Osteoblast (primary cell): ENCODE data around the gene XRCC3. TPM values are rescaled to one million over a fixed set of nuclear protein-coding genes. Genes with fewer than 3 reads are reported as not detected.

Source experiments
- DNase-seq: peaks from one replicate; pipeline ENCODE4 v3.0.0; 2011; ENCODE audit warnings: low spot score, mixed read lengths; ENCODE audit not compliant: insufficient read length; ENCODE audit errors: missing footprints
- H2AFZ ChIP-seq: 2 replicates; pipeline ENCODE4 v1.6.0; 2011; ENCODE audit warnings: mild to moderate bottlenecking, low read length
- H3K27ac ChIP-seq: 2 replicates; pipeline ENCODE4 v1.5.1; 2011; ENCODE audit warnings: mild to moderate bottlenecking, low read depth, low read length, moderate library complexity
- H3K27me3 ChIP-seq: 2 replicates; pipeline ENCODE4 v1.6.0; 2012; ENCODE audit warnings: mild to moderate bottlenecking, control low read depth, inconsistent platforms, low read length, moderate library complexity; ENCODE audit not compliant: insufficient read depth
- H3K36me3 ChIP-seq: 2 replicates; pipeline ENCODE4 v1.5.1; 2011; ENCODE audit warnings: mild to moderate bottlenecking, low read length, control low read depth, moderate library complexity; ENCODE audit not compliant: insufficient read depth
- H3K4me1 ChIP-seq: 2 replicates; pipeline ENCODE4 v1.5.1; 2011; ENCODE audit warnings: mild to moderate bottlenecking, low read length, control low read depth, moderate library complexity; ENCODE audit not compliant: insufficient read depth
- H3K4me2 ChIP-seq: 2 replicates; pipeline ENCODE4 v1.6.0; 2011; ENCODE audit warnings: mild to moderate bottlenecking, low read length; ENCODE audit not compliant: insufficient read depth
- H3K4me3 ChIP-seq: fragments of 200-600 bp; sonication (generic); 3 replicates; pipeline ENCODE4 v1.5.1; 2012; ENCODE audit warnings: mild to moderate bottlenecking, low read length, inconsistent platforms; ENCODE audit not compliant: insufficient read depth
- H3K79me2 ChIP-seq: 2 replicates; pipeline ENCODE4 v1.6.0; 2012; ENCODE audit warnings: mild to moderate bottlenecking, low read length, control low read depth, inconsistent platforms; ENCODE audit not compliant: insufficient read depth
- H3K9me3 ChIP-seq: 2 replicates; pipeline ENCODE4 v1.5.1; 2011; ENCODE audit warnings: low read depth, low read length, control low read depth
- H4K20me1 ChIP-seq: 2 replicates; pipeline ENCODE4 v1.6.0; 2012; ENCODE audit warnings: mild to moderate bottlenecking, low read length, control low read depth; ENCODE audit not compliant: insufficient read depth
- total RNA-seq: library from RNA; depleted of rRNA; stranded (reverse); fragments of >200 nt; gene quantifications from 2 replicates; pipeline ENCODE4 v1.2.3, GENCODE V29; 2012
- TF ChIP-seq, protein P1 (sequence below): IDR thresholded peaks from 2 replicates; pipeline ENCODE4 v1.5.1; 2011; ENCODE audit warnings: mild to moderate bottlenecking, low read depth, low read length, moderate library complexity; ENCODE audit errors: extremely low read depth

XRCC3 gene
- total RNA-seq, 1 donor = 4.3 TPM

DNA sequence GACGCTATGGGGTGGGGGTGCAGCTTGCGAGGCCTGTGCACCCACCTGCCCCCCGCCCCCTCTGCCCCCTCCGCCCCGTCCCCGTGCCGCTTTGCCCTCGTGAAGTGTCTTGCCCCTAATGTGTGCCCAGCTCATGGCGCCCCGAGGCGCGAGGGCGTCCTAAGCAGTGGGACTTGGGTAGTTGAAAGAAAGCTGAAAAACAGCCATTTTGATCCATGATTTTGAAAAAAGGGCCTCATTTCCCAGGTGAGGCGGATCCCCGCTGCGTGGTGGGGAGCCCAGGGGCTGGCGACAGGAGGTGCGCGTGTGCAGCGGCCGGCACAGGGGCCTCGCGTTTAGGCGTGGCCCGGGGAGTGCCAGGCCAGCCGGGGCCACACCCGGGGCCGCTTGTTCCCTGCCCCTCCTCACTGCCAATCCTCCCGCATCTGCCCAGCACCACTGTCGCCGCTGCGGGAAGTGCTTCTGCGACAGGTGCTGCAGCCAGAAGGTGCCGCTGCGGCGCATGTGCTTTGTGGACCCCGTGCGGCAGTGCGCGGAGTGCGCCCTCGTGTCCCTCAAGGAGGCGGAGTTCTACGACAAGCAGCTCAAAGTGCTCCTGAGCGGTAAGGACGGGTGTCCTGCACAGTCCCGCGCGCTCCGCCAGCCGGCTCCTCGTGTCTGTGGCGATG, 12.2 kb upstream of the XRCC3 start:
- TF ChIP-seq, protein P1, sequence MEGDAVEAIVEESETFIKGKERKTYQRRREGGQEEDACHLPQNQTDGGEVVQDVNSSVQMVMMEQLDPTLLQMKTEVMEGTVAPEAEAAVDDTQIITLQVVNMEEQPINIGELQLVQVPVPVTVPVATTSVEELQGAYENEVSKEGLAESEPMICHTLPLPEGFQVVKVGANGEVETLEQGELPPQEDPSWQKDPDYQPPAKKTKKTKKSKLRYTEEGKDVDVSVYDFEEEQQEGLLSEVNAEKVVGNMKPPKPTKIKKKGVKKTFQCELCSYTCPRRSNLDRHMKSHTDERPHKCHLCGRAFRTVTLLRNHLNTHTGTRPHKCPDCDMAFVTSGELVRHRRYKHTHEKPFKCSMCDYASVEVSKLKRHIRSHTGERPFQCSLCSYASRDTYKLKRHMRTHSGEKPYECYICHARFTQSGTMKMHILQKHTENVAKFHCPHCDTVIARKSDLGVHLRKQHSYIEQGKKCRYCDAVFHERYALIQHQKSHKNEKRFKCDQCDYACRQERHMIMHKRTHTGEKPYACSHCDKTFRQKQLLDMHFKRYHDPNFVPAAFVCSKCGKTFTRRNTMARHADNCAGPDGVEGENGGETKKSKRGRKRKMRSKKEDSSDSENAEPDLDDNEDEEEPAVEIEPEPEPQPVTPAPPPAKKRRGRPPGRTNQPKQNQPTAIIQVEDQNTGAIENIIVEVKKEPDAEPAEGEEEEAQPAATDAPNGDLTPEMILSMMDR = no peak
- peaks cover 55% of the 10 kb centered on the region for H3K79me2 ChIP-seq
- H2AFZ ChIP-seq = no peak overlapping the region
- peaks cover 20% of the 10 kb centered on the region for H3K36me3 ChIP-seq
- peaks cover 22% of the 10 kb centered on the region for H4K20me1 ChIP-seq
- H3K4me1 ChIP-seq = peaks cover 6% of the 10 kb centered on the region
- no peak overlapping the region for H3K27ac ChIP-seq
- DNase-seq = peak; percentile 66
- no peak overlapping the region for H3K4me2 ChIP-seq
- no peaks in the 10 kb centered on the region for H3K27me3 ChIP-seq
- no peaks in the 10 kb centered on the region for H3K9me3 ChIP-seq
- no peak overlapping the region for H3K4me3 ChIP-seq

DNA sequence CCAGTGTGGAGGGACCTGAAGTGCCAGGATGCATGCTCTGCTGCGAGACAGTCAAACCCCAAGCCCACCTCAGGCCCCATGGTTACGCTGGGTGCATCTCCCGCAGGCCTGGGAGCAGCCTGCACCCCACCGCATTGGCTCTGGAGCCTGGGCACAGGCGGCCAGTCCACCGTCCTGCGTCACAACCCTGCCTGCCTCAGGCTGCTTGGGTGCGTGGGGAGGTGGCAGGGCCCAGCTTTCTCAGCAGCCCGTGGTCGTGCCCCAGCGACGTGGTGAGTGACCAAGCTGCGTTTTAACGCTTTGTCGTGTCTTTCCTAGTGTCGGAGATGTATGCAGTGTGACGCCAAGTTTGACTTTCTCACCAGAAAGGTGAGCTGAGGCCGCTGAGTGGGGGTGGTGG, 11.2 kb upstream of the XRCC3 start:
- Histone ChIP-seq H3K36me3 (peaks cover 20% of the 10 kb centered on the region), H3K4me3 (no peak overlapping the region), H2AFZ (no peak overlapping the region), H4K20me1 (peaks cover 27% of the 10 kb centered on the region), H3K27me3 (no peaks in the 10 kb centered on the region), H3K27ac (no peak overlapping the region), H3K79me2 (peaks cover 63% of the 10 kb centered on the region), H3K4me1 (peaks cover 11% of the 10 kb centered on the region), H3K9me3 (no peaks in the 10 kb centered on the region), H3K4me2 (no peak overlapping the region)
- TF ChIP-seq, protein P1 = no peak
- peak; percentile 60 for DNase-seq

DNA sequence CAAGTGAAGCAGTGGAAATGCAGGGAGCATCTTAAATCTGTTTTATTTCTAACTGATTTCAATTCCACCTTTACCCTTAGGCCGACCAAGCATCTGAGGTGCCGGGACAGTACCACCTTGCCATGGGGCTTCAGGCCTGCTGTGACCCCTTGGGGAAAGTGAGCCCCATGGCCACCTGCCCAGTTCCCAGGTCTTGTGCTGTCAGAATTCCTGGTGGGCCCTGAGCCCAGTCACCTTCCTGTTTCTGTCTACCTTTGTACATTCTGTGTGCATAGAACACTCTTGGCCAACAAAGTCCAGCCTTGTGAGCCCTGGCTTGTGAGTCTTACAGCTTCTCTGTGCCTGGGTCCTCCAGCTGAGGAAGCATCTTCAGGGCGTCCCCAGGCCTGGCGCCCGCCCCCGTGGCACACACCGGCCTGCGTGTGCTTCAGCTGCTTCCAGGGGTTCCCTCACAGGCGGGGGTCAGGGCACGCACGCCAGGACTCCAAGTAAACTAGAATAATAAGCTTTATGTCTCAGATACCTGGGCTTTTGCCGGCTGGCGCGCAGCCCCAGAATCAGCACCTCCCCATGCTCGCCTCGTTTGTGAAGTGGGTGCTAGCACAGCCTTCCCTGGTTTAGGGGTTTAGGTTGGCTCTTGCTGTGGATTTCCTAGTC, 10.6 kb upstream of the XRCC3 start:
- Histone ChIP-seq H3K9me3 (no peaks in the 10 kb centered on the region), H3K4me1 (peaks cover 15% of the 10 kb centered on the region), H3K79me2 (peaks cover 69% of the 10 kb centered on the region), H2AFZ (no peak overlapping the region), H4K20me1 (peaks cover 33% of the 10 kb centered on the region), H3K27ac (no peak overlapping the region), H3K4me2 (no peak overlapping the region), H3K4me3 (no peak overlapping the region), H3K36me3 (peaks cover 20% of the 10 kb centered on the region), H3K27me3 (no peaks in the 10 kb centered on the region)
- TF ChIP-seq, protein P1 = no peak
- peak; percentile 81 for DNase-seq

DNA sequence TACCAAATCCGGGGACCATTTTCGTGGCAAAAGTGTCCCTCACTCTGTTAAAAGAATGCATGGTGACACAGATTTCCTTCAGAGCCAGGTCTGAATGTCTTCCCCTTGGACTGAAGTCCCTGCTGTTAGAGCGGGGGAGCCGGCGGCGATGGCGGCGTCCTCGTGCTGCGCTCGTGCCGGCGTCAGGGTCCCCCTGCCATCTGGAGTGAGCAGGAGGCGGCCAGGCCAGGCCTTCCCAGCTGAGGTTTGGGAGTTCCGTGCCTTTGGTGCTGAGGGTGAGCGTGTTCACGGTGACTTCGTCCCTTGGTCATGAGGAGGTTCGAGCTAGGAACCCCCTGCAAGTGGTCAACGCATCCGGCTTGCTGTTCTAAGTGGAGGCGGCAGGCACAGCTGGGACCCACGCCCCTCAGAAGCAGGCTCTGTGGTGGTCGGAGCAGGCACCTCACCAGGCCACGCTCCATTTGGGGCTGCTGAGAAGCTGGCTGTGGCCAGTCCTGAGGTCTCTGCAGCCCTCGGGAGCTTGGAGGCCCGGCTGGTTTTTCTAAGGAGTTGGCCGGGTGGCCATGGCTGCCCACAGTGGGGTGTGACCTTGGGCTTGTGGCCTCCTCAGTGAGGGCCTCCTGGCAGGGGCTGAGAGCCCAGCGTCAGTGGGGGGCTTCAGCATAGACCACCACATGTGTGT, 9.9 kb upstream of the XRCC3 start:
- no peak overlapping the region for H3K4me3 ChIP-seq
- H4K20me1 ChIP-seq = peaks cover 38% of the 10 kb centered on the region
- H3K27me3 ChIP-seq = no peaks in the 10 kb centered on the region
- TF ChIP-seq, protein P1 = no peak
- H3K36me3 ChIP-seq = peaks cover 15% of the 10 kb centered on the region
- H3K4me1 ChIP-seq = peaks cover 15% of the 10 kb centered on the region
- DNase-seq = peak; percentile 71
- H3K79me2 ChIP-seq = peaks cover 76% of the 10 kb centered on the region
- H2AFZ ChIP-seq = no peak overlapping the region
- H3K4me2 ChIP-seq = no peak overlapping the region
- H3K9me3 ChIP-seq = no peaks in the 10 kb centered on the region
- H3K27ac ChIP-seq = no peak overlapping the region
